B cell (primary cell): ENCODE data around the gene NUMA1. TPM values are rescaled to one million over a fixed set of nuclear protein-coding genes. Genes with fewer than 3 reads are reported as not detected.

Experiments used
- ATAC-seq: fragments of 200-7000 bp; cut with Tn5 transposase; one replicate; pipeline ENCODE4 v1.10.0; 2021; ENCODE audit warnings: low read depth, mild to moderate bottlenecking, moderate number of reproducible peaks, moderate library complexity
- CTCF ChIA-PET: fragments of 350-600 bp; sonication (Branson Sonifier 250); formaldehyde crosslinking; loops from one replicate; lab custom pipeline; 2021; ENCODE audit warnings: antibody characterized with exemption, inconsistent platforms; lab: Charles Lee
- POLR2A ChIA-PET: fragments of 350-600 bp; sonication (Branson Sonifier 250); formaldehyde crosslinking; loops from one replicate; lab custom pipeline; 2021; ENCODE audit warnings: antibody characterized with exemption; lab: Charles Lee
- DNase-seq: peaks from one replicate; pipeline ENCODE4 v3.0.0; 2013
- H2AFZ ChIP-seq: 2 replicates; pipeline ENCODE4 v1.6.1; 2012; ENCODE audit warnings: mild to moderate bottlenecking, low read depth, low read length; ENCODE audit not compliant: insufficient read depth, poor library complexity, severe bottlenecking
- H3K27ac ChIP-seq, 2 donors: 1 replicate in 1 of 2; 2 replicates in 1 of 2; pipeline ENCODE4 v1.5.1; 2012 to 2013; ENCODE audit warnings: low read length in 2 of 2, mild to moderate bottlenecking in 2 of 2, moderate library complexity in 1 of 2
- H3K27me3 ChIP-seq, 4 experiments: fragments of 200-600 bp in 1 of 4; sonication (generic) in 1 of 4; replicated peaks in 1 of 4; 1 replicate in 2 of 4; 2 replicates in 2 of 4; pipeline versions ENCODE4 v1.6.1 to v1.7.0; 2013 to 2016; ENCODE audit warnings: low read length in 3 of 4, mild to moderate bottlenecking in 2 of 4, mixed read lengths in 1 of 4, moderate library complexity in 1 of 4; ENCODE audit not compliant: insufficient read depth in 4 of 4, control insufficient read depth in 3 of 4; ENCODE audit errors: control extremely low read depth in 1 of 4
- H3K36me3 ChIP-seq, 2 experiments: replicated peaks in 1 of 2; 1 replicate in 1 of 2; 2 replicates in 1 of 2; pipeline versions ENCODE4 v1.6.1 to v1.7.1; 2013; ENCODE audit warnings: low read length in 1 of 2; ENCODE audit not compliant: insufficient read depth in 2 of 2, control insufficient read depth in 1 of 2; ENCODE audit errors: control extremely low read depth in 1 of 2, extremely low read depth in 1 of 2
- H3K4me1 ChIP-seq, 2 donors: fragments of 200-600 bp in 1 of 2; sonication (generic) in 1 of 2; 1 replicate in 1 of 2; 2 replicates in 1 of 2; pipeline versions ENCODE4 v1.5.1 to v1.6.1; 2013 to 2017; ENCODE audit warnings: low read length in 2 of 2; ENCODE audit not compliant: control insufficient read depth in 2 of 2, insufficient read depth in 2 of 2
- H3K4me2 ChIP-seq: replicated peaks from 2 replicates; pipeline ENCODE3; 2012; ENCODE audit warnings: mild to moderate bottlenecking, low read depth, low read length; ENCODE audit not compliant: poor library complexity, severe bottlenecking
- H3K4me3 ChIP-seq, 5 experiments: fragments of 200-600 bp in 1 of 5; sonication (generic) in 1 of 5; 1 replicate in 3 of 5; 2 replicates in 2 of 5; pipeline versions ENCODE4 v1.5.1 to v1.7.0; 2011 to 2016; ENCODE audit warnings: low read length in 4 of 5, mild to moderate bottlenecking in 4 of 5, low read depth in 2 of 5, control low read depth in 1 of 5, moderate library complexity in 1 of 5; ENCODE audit not compliant: insufficient read depth in 1 of 5; ENCODE audit errors: control extremely low read depth in 1 of 5, extremely low read depth in 1 of 5
- H3K79me2 ChIP-seq: fragments of 200-600 bp; sonication (generic); one replicate; pipeline ENCODE4 v1.6.0; 2016; ENCODE audit warnings: low read length; ENCODE audit not compliant: control insufficient read depth, insufficient read depth
- H3K9ac ChIP-seq: fragments of 200-600 bp; sonication (generic); 2 replicates; pipeline ENCODE4 v1.6.1; 2017; ENCODE audit warnings: mild to moderate bottlenecking, low read length, moderate library complexity
- H3K9me3 ChIP-seq, 3 donors: one replicate each; pipeline versions ENCODE4 v1.6.1 to v1.7.1; 2013; ENCODE audit warnings: low read length in 2 of 3; ENCODE audit not compliant: control insufficient read depth in 2 of 3, insufficient read depth in 1 of 3; ENCODE audit errors: control extremely low read depth in 1 of 3
- H4K20me1 ChIP-seq: 2 replicates; pipeline ENCODE4 v1.6.0; 2012; ENCODE audit warnings: mild to moderate bottlenecking, low read length; ENCODE audit not compliant: insufficient read depth, control insufficient read depth, poor library complexity, severe bottlenecking
- H3K27ac Mint-ChIP-seq: one replicate; pipeline ENCODE4 v1.8.0; 2021; ENCODE audit warnings: mixed read lengths
- H3K27me3 Mint-ChIP-seq: one replicate; pipeline ENCODE4 v1.8.0; 2021; ENCODE audit warnings: mixed read lengths
- H3K4me1 Mint-ChIP-seq: one replicate; pipeline ENCODE4 v1.8.0; 2021; ENCODE audit warnings: mixed read lengths
- H3K4me3 Mint-ChIP-seq: one replicate; pipeline ENCODE4 v1.8.0; 2021; ENCODE audit warnings: mixed read lengths
- H3K9me3 Mint-ChIP-seq: one replicate; pipeline ENCODE4 v1.8.0; 2022; ENCODE audit warnings: mixed read lengths; ENCODE audit not compliant: insufficient read depth
- CTCF ChIP-seq: fragments of 200-600 bp; IDR thresholded peaks from one replicate; pipeline ENCODE4 v1.8.0; 2022; ENCODE audit warnings: antibody characterized with exemption, mild to moderate bottlenecking
- EZH2 ChIP-seq: IDR thresholded peaks from 2 replicates; pipeline ENCODE4 v1.6.1; 2012; ENCODE audit warnings: borderline replicate concordance, low read depth, mild to moderate bottlenecking, moderate library complexity, low read length; ENCODE audit not compliant: insufficient read depth, poor library complexity, severe bottlenecking
- WGBS: methylation state at CpG from one replicate; pipeline ENCODE4 v1.1.5; 2013; ENCODE audit warnings: missing lambda C conversion rate; ENCODE audit not compliant: insufficient coverage; 5-methylcytosine and 5-hydroxymethylcytosine counted together
- intact Hi-C: fragments of 100-400 bp; cut with micrococcal nuclease; formaldehyde crosslinking; loops from one replicate; pipeline ENCODE4 v1.10.0; 2022
- polyA plus RNA-seq: library from polyadenylated mRNA; depleted of rRNA; stranded (reverse); fragments of >200 nt; gene quantifications from 2 replicates; pipeline ENCODE4 v1.2.3, GENCODE V29; 2012
- total RNA-seq, 2 donors: library from RNA; stranded (reverse); fragments of 120-200 nt in 1 of 2; gene quantifications; 1 replicate in 1 of 2; 2 replicates in 1 of 2; pipeline versions ENCODE4 v1.2.3 to v1.2.4, GENCODE V29; 2013 to 2022

The NUMA1 gene
- total and polyA plus RNA-seq, 2 donors (not counting 1 experiment from before 2014, with no cell fraction given): 186 to 300 TPM

GRCh38 chr11:72125956-72126355, 45.6 kb upstream of the NUMA1 start:
- no peaks in the 10 kb centered on the region for H3K4me1 Mint-ChIP-seq
- DNase-seq (no peak), ATAC-seq (no peak)
- Histone ChIP-seq H3K27me3 (peaks cover 0 to 11% (median 0%) of the 10 kb centered on the region in 4 experiments), H4K20me1 (no peaks in the 10 kb centered on the region), H3K9ac (no peak overlapping the region), H3K9me3 (peaks cover 5 to 16% (median 16%) of the 10 kb centered on the region in 3 donors), H2AFZ (no peak overlapping the region), H3K4me2 (no peak overlapping the region), H3K79me2 (no peaks in the 10 kb centered on the region), H3K4me3 (no peak overlapping the region), H3K27ac (no peak overlapping the region), H3K4me1 (no peaks in the 10 kb centered on the region), H3K36me3 (no peaks in the 10 kb centered on the region)
- ChIA-PET CTCF (interaction anchor here (1.6 to 1.9 kb wide), 3 partner anchors 18 to 101 kb away, joined by 3 to 5 read pairs (median 4); no protein-coding TSS in a partner anchor), POLR2A (no interaction called here)
- peaks cover 36% of the 10 kb centered on the region for H3K27me3 Mint-ChIP-seq
- no CpG with 5 or more reads among the region's 1 CpG for WGBS
- intact Hi-C loops: no loop called here
- H3K9me3 Mint-ChIP-seq: peaks cover 13% of the 10 kb centered on the region
- H3K4me3 Mint-ChIP-seq: no peak overlapping the region
- H3K27ac Mint-ChIP-seq: no peak overlapping the region
- TF ChIP-seq CTCF (no peak), EZH2 (no peak)

GRCh38 chr11:72124046-72124445, 43.7 kb upstream of the NUMA1 start:
- POLR2A ChIA-PET: no interaction called here
- no peak overlapping the region for H3K27ac ChIP-seq
- CTCF ChIA-PET: interaction anchor here (1.7 kb wide), 1 partner anchor 99 kb away, joined by 4 read pairs; no protein-coding TSS in a partner anchor
- H2AFZ ChIP-seq: no peak overlapping the region
- no peak overlapping the region for H3K4me3 ChIP-seq
- no peaks in the 10 kb centered on the region for H3K36me3 ChIP-seq
- Mint-ChIP-seq H3K4me1 (no peaks in the 10 kb centered on the region), H3K27me3 (peaks cover 37% of the 10 kb centered on the region), H3K9me3 (peaks cover 9% of the 10 kb centered on the region), H3K27ac (no peak overlapping the region), H3K4me3 (no peak overlapping the region)
- H3K27me3 ChIP-seq: peaks cover 0 to 11% (median 2%) of the 10 kb centered on the region in 4 experiments
- no peak for ATAC-seq
- no peak overlapping the region for H3K4me2 ChIP-seq
- intact Hi-C loops: no loop called here
- peaks cover 5 to 16% (median 15%) of the 10 kb centered on the region in 3 donors for H3K9me3 ChIP-seq
- no peak overlapping the region for H3K9ac ChIP-seq
- WGBS: 95% methylated on average over 6 of the region's 6 CpGs
- TF ChIP-seq EZH2 (no peak), CTCF (no peak)
- no peaks in the 10 kb centered on the region for H3K4me1 ChIP-seq
- no peak for DNase-seq
- no peaks in the 10 kb centered on the region for H3K79me2 ChIP-seq
- H4K20me1 ChIP-seq: no peaks in the 10 kb centered on the region
